OCI-LY1 (cell line): ENCODE results near the gene ZFPL1.

ENCODE experiments used
- H2AFZ ChIP-seq: fragments of 200-600 bp; sonication (generic), shearing (Covaris generic); 2 replicates; pipeline ENCODE4 v1.6.0; 2014; ENCODE audit warnings: antibody characterized with exemption, mild to moderate bottlenecking, low read length
- H3F3A ChIP-seq: fragments of 200-600 bp; sonication (generic), shearing (Covaris generic); 2 replicates; pipeline ENCODE4 v1.6.0; 2014; ENCODE audit warnings: mild to moderate bottlenecking, antibody characterized with exemption, low read length, moderate library complexity; ENCODE audit not compliant: insufficient read depth
- H3K27ac ChIP-seq: fragments of 200-600 bp; sonication (generic); 2 replicates; pipeline ENCODE4 v1.5.1; 2014; ENCODE audit warnings: low read length, mixed run types, mild to moderate bottlenecking, low read depth; ENCODE audit not compliant: poor library complexity, severe bottlenecking
- H3K27me3 ChIP-seq: fragments of 200-600 bp; sonication (generic); 2 replicates; pipeline ENCODE4 v1.6.0; 2014; ENCODE audit warnings: antibody characterized with exemption, mild to moderate bottlenecking, low read length, moderate library complexity; ENCODE audit not compliant: insufficient read depth
- H3K36me3 ChIP-seq: fragments of 200-600 bp; sonication (generic); 2 replicates; pipeline ENCODE4 v1.6.1; 2014; ENCODE audit warnings: mild to moderate bottlenecking, antibody characterized with exemption, low read length, moderate library complexity, mixed read lengths; ENCODE audit not compliant: insufficient read depth
- H3K4me1 ChIP-seq: fragments of 200-600 bp; sonication (generic); 2 replicates; pipeline ENCODE4 v1.5.1; 2014; ENCODE audit warnings: mild to moderate bottlenecking, low read length, moderate library complexity; ENCODE audit not compliant: insufficient read depth, severe bottlenecking
- H3K4me2 ChIP-seq: fragments of 200-600 bp; sonication (generic), shearing (Covaris generic); 2 replicates; pipeline ENCODE4 v1.6.1; 2014; ENCODE audit warnings: low read length
- H3K4me3 ChIP-seq: fragments of 200-600 bp; sonication (generic); 2 replicates; pipeline ENCODE4 v1.5.1; 2014; ENCODE audit warnings: low read length, low read depth, mild to moderate bottlenecking, mixed read lengths; ENCODE audit not compliant: poor library complexity, severe bottlenecking
- H3K79me2 ChIP-seq: fragments of 200-600 bp; shearing (Covaris generic); 2 replicates; pipeline ENCODE4 v1.6.1; 2016; ENCODE audit warnings: mixed run types, low read length, mixed read lengths; ENCODE audit not compliant: insufficient read depth
- H3K9ac ChIP-seq: fragments of 200-600 bp; sonication (generic), shearing (Covaris generic); 2 replicates; pipeline ENCODE4 v1.6.1; 2014; ENCODE audit warnings: mild to moderate bottlenecking, low read length, mixed read lengths
- H3K9me2 ChIP-seq: fragments of 200-600 bp; sonication (generic), shearing (Covaris generic); 2 replicates; pipeline ENCODE4 v1.6.1; 2014; ENCODE audit warnings: low read depth, mild to moderate bottlenecking, low read length, mixed read lengths
- H3K9me3 ChIP-seq: fragments of 200-600 bp; shearing (Covaris generic); 2 replicates; pipeline ENCODE4 v1.6.1; 2014; ENCODE audit warnings: low read length, mixed read lengths
- H4K20me1 ChIP-seq: fragments of 200-600 bp; sonication (generic), shearing (Covaris generic); 2 replicates; pipeline ENCODE4 v1.6.0; 2016; ENCODE audit warnings: mild to moderate bottlenecking, low read length; ENCODE audit not compliant: insufficient read depth
- EZH2 ChIP-seq: fragments of 200-600 bp; sonication (generic), shearing (Covaris generic); IDR thresholded peaks from 2 replicates; pipeline ENCODE4 v1.8.0; 2017; ENCODE audit warnings: borderline replicate concordance, mixed run types, mild to moderate bottlenecking, antibody characterized with exemption, low read length, moderate library complexity, mixed read lengths
- TF ChIP-seq, protein P1 (sequence below): fragments of 200-600 bp; sonication (generic), shearing (Covaris generic); IDR thresholded peaks from 2 replicates; pipeline ENCODE4 v1.5.1; 2017; ENCODE audit warnings: mild to moderate bottlenecking, antibody characterized with exemption, low read length, moderate library complexity, mixed read lengths

ZFPL1 gene

GRCh38 chr11:65066315-65066714, 17.7 kb upstream of the ZFPL1 start:
- no peaks in the 10 kb centered on the region for H3F3A ChIP-seq
- no peaks in the 10 kb centered on the region for H3K27me3 ChIP-seq
- no peak overlapping the region for H3K9ac ChIP-seq
- H3K79me2 ChIP-seq = no peaks in the 10 kb centered on the region
- H2AFZ ChIP-seq = no peak overlapping the region
- no peaks in the 10 kb centered on the region for H3K9me2 ChIP-seq
- no peaks in the 10 kb centered on the region; the same call in 1 of the 2 replicates for H3K36me3 ChIP-seq
- no peak overlapping the region for H3K4me3 ChIP-seq
- no peak overlapping the region for H3K27ac ChIP-seq
- no peak overlapping the region for H3K4me2 ChIP-seq
- no peaks in the 10 kb centered on the region for H3K4me1 ChIP-seq
- no peak for TF ChIP-seq EZH2
- TF ChIP-seq, protein P1, sequence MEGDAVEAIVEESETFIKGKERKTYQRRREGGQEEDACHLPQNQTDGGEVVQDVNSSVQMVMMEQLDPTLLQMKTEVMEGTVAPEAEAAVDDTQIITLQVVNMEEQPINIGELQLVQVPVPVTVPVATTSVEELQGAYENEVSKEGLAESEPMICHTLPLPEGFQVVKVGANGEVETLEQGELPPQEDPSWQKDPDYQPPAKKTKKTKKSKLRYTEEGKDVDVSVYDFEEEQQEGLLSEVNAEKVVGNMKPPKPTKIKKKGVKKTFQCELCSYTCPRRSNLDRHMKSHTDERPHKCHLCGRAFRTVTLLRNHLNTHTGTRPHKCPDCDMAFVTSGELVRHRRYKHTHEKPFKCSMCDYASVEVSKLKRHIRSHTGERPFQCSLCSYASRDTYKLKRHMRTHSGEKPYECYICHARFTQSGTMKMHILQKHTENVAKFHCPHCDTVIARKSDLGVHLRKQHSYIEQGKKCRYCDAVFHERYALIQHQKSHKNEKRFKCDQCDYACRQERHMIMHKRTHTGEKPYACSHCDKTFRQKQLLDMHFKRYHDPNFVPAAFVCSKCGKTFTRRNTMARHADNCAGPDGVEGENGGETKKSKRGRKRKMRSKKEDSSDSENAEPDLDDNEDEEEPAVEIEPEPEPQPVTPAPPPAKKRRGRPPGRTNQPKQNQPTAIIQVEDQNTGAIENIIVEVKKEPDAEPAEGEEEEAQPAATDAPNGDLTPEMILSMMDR = no peak
- no peaks in the 10 kb centered on the region for H3K9me3 ChIP-seq
- no peaks in the 10 kb centered on the region for H4K20me1 ChIP-seq

GRCh38 chr11:65066805-65067291, 17.2 kb upstream of the ZFPL1 start:
- no peak overlapping the region for H3K4me2 ChIP-seq
- H3K27ac ChIP-seq = no peak overlapping the region

DNA sequence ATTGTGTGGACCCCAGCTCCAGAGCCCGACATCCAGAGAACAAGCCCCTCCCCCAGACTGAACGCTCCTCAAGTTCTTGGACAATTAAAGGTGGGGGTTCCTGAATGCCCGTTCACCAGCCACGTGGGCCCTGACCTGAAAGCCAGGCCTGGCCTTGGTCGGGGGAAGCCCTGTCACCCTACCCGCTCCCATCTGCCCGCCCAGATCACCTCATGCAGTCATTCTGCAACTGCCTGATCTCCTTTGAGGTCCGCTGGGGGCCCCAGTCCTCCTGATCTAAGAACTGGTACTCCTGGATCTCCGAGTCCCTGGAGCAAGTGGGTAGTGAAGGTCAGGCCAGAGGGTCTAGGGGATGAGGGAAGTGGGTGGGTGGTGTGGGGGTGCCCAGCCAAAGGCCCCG, 16.6 kb upstream of the ZFPL1 start:
- Histone ChIP-seq H3K4me2 (no peak overlapping the region), H3K79me2 (no peaks in the 10 kb centered on the region), H3K9ac (no peak overlapping the region), H3K36me3 (no peaks in the 10 kb centered on the region; the same call in 1 of the 2 replicates), H3K9me2 (no peaks in the 10 kb centered on the region), H3K27ac (no peak overlapping the region), H3K9me3 (no peaks in the 10 kb centered on the region), H3K4me3 (no peak overlapping the region), H3K4me1 (peaks cover 10% of the 10 kb centered on the region), H3F3A (no peaks in the 10 kb centered on the region), H2AFZ (no peak overlapping the region), H3K27me3 (no peaks in the 10 kb centered on the region), H4K20me1 (no peaks in the 10 kb centered on the region)
- no peak for TF ChIP-seq EZH2
- TF ChIP-seq, protein P1 = no peak

More at GRCh38 chr11:65066805-65067291, 17.2 kb upstream of the ZFPL1 start:
- TF ChIP-seq, protein P1 = no peak
- TF ChIP-seq EZH2 = no peak
- no peak overlapping the region for H3K9ac ChIP-seq
- H3K36me3 ChIP-seq = no peaks in the 10 kb centered on the region; the same call in 1 of the 2 replicates
- H3K27me3 ChIP-seq = no peaks in the 10 kb centered on the region
- no peaks in the 10 kb centered on the region for H3F3A ChIP-seq
- no peaks in the 10 kb centered on the region for H4K20me1 ChIP-seq
- no peaks in the 10 kb centered on the region for H3K9me3 ChIP-seq
- H3K4me3 ChIP-seq = no peak overlapping the region
- no peaks in the 10 kb centered on the region for H3K9me2 ChIP-seq
- no peak overlapping the region for H2AFZ ChIP-seq
- H3K4me1 ChIP-seq = peaks cover 4% of the 10 kb centered on the region
- no peaks in the 10 kb centered on the region for H3K79me2 ChIP-seq
